Fibroblast of lung (primary cell): ENCODE results near the gene SNAI3. TPM values are rescaled to one million over a fixed set of nuclear protein-coding genes. Genes with fewer than 3 reads are reported as not detected.
A peak's percentile ranks its signal among the peaks of the same experiment; 100 is the strongest.
"Not testable (repeated sequence)": the region's sequence is repeated elsewhere in the genome, so short reads cannot be mapped to it uniquely, and the experiment has no call there.

Experiments
- DNase-seq, 2 donors: peaks; one replicate each; pipeline versions ENCODE4 v3.0.0 to v3.0.0-alpha.2; 2010; ENCODE audit warnings: low read depth in 2 of 2
- H2AFZ ChIP-seq: 2 replicates; pipeline ENCODE4 v1.5.1; 2012; ENCODE audit warnings: low read length, control low read depth, inconsistent platforms
- H3K27ac ChIP-seq: 2 replicates; pipeline ENCODE4 v1.5.1; 2011; ENCODE audit warnings: low read length, control low read depth; ENCODE audit not compliant: insufficient read depth
- H3K27me3 ChIP-seq: 2 replicates; pipeline ENCODE4 v1.5.1; 2011; ENCODE audit warnings: mild to moderate bottlenecking, low read length; ENCODE audit not compliant: control insufficient read depth, insufficient read depth
- H3K36me3 ChIP-seq: 2 replicates; pipeline ENCODE4 v1.5.1; 2011; ENCODE audit warnings: low read length; ENCODE audit not compliant: control insufficient read depth, insufficient read depth
- H3K4me1 ChIP-seq: 2 replicates; pipeline ENCODE4 v1.5.1; 2011; ENCODE audit warnings: low read length; ENCODE audit not compliant: control insufficient read depth, insufficient read depth; ENCODE audit errors: extremely low read depth
- H3K4me2 ChIP-seq: 2 replicates; pipeline ENCODE4 v1.5.1; 2011; ENCODE audit warnings: low read length, control low read depth; ENCODE audit not compliant: insufficient read depth; ENCODE audit errors: extremely low read depth
- H3K4me3 ChIP-seq, 4 experiments: fragments of 200-600 bp in 1 of 4; sonication (generic) in 1 of 4; replicated peaks in 1 of 4; 2 replicates each; pipeline ENCODE4 v1.5.1; 2011 to 2016; ENCODE audit warnings: low read length in 4 of 4, low read depth in 3 of 4, mild to moderate bottlenecking in 3 of 4, control low read depth in 2 of 4, inconsistent platforms in 1 of 4, mixed read lengths in 1 of 4; ENCODE audit not compliant: insufficient read depth in 1 of 4; ENCODE audit errors: control extremely low read depth in 1 of 4
- H3K79me2 ChIP-seq: 2 replicates; pipeline ENCODE4 v1.5.1; 2012; ENCODE audit warnings: mild to moderate bottlenecking, low read length, inconsistent platforms; ENCODE audit not compliant: control insufficient read depth, insufficient read depth
- H3K9ac ChIP-seq: 2 replicates; pipeline ENCODE4 v1.5.1; 2011; ENCODE audit warnings: mild to moderate bottlenecking, low read length, control low read depth; ENCODE audit not compliant: insufficient read depth
- H3K9me3 ChIP-seq: 2 replicates; pipeline ENCODE4 v1.5.1; 2012; ENCODE audit warnings: low read depth, low read length; ENCODE audit not compliant: control insufficient read depth, insufficient read depth
- H4K20me1 ChIP-seq: 2 replicates; pipeline ENCODE4 v1.5.1; 2011; ENCODE audit warnings: low read length; ENCODE audit not compliant: control insufficient read depth, insufficient read depth; ENCODE audit errors: extremely low read depth
- CTCF ChIP-seq, 2 donors: IDR thresholded peaks in 1 of 2; conservative IDR thresholded peaks in 1 of 2; 1 replicate in 1 of 2; 2 replicates in 1 of 2; pipeline ENCODE4 v1.5.1; 2011 to 2012; ENCODE audit warnings: low read length in 2 of 2, control low read depth in 1 of 2, inconsistent platforms in 1 of 2, low read depth in 1 of 2, mild to moderate bottlenecking in 1 of 2
- EZH2 ChIP-seq: IDR thresholded peaks from 2 replicates; pipeline ENCODE4 v1.5.1; 2012; ENCODE audit warnings: low read length, control low read depth, mild to moderate bottlenecking; ENCODE audit errors: missing control alignments
- polyA plus RNA-seq, 2 donors: library from polyadenylated mRNA; depleted of rRNA in 1 of 2; stranded (reverse) in 1 of 2; unstranded in 1 of 2; fragments of >200 nt; gene quantifications; 2 replicates each; pipeline ENCODE4 v1.2.1, GENCODE V29; 2011 to 2012; ENCODE audit warnings: missing spikeins in 1 of 2
- total RNA-seq: library from RNA; depleted of rRNA; stranded (reverse); fragments of >200 nt; gene quantifications from 2 replicates; pipeline ENCODE4 v1.2.1, GENCODE V29; 2014

Gene SNAI3
- total and polyA plus RNA-seq, 2 donors (not counting 1 experiment from before 2014, with no cell fraction given) = 0.17 TPM; not detected in 1

- DNase-seq = no peak
- TF ChIP-seq EZH2 = no peak
- peak in 1 of 2 donors; percentile 47 for TF ChIP-seq CTCF (conservative IDR thresholded peaks at IDR 0.05 in 1 of 2, IDR thresholded peaks at IDR 0.05 in 1 of 2; ENCODE audit: low read depth in 1 of 2, low read length in 2 of 2)
Observed at GRCh38 chr16:88672776-88673175, 13.5 kb downstream of the SNAI3 start.

GRCh38 chr16:88671806-88672205 is 14.5 kb downstream of the SNAI3 start:
- H3K9ac ChIP-seq = no peak overlapping the region
- H3K79me2 ChIP-seq = no peaks in the 10 kb centered on the region
- no peak overlapping the region for H3K27ac ChIP-seq
- H3K36me3 ChIP-seq = peaks cover 2% of the 10 kb centered on the region
- no peaks in the 10 kb centered on the region for H4K20me1 ChIP-seq
- H3K9me3 ChIP-seq = no peaks in the 10 kb centered on the region
- no peak overlapping the region for H2AFZ ChIP-seq
- DNase-seq = no peak
- no peak overlapping the region for H3K4me2 ChIP-seq
- H3K27me3 ChIP-seq = no peaks in the 10 kb centered on the region
- H3K4me3 ChIP-seq = no peak overlapping the region
- no peaks in the 10 kb centered on the region for H3K4me1 ChIP-seq
- no peak for TF ChIP-seq EZH2
- no peak for TF ChIP-seq CTCF (conservative IDR thresholded peaks at IDR 0.05 in 1 of 2, IDR thresholded peaks at IDR 0.05 in 1 of 2; ENCODE audit: low read depth in 1 of 2, low read length in 2 of 2)

More at GRCh38 chr16:88672776-88673175, 13.5 kb downstream of the SNAI3 start:
- H3K4me1 ChIP-seq = no peaks in the 10 kb centered on the region
- H3K36me3 ChIP-seq = peaks cover 2% of the 10 kb centered on the region
- no peaks in the 10 kb centered on the region for H4K20me1 ChIP-seq
- no peaks in the 10 kb centered on the region for H3K9me3 ChIP-seq
- H3K9ac ChIP-seq = no peak overlapping the region
- H2AFZ ChIP-seq = no peak overlapping the region
- no peak overlapping the region for H3K27ac ChIP-seq
- H3K79me2 ChIP-seq = no peaks in the 10 kb centered on the region
- H3K27me3 ChIP-seq = no peaks in the 10 kb centered on the region
- no peak overlapping the region for H3K4me2 ChIP-seq
- H3K4me3 ChIP-seq = no peak overlapping the region

GRCh38 chr16:88669980-88670379 is 16.3 kb downstream of the SNAI3 start:
- H3K4me3 ChIP-seq = no peak overlapping the region
- DNase-seq = no peak
- TF ChIP-seq EZH2 = no peak
- TF ChIP-seq CTCF (conservative IDR thresholded peaks at IDR 0.05 in 1 of 2, IDR thresholded peaks at IDR 0.05 in 1 of 2; ENCODE audit: low read depth in 1 of 2, low read length in 2 of 2) = no peak
- H3K27ac ChIP-seq = no peak overlapping the region
- H3K9me3 ChIP-seq = no peaks in the 10 kb centered on the region
- H4K20me1 ChIP-seq = no peaks in the 10 kb centered on the region
- peaks cover 2% of the 10 kb centered on the region for H3K36me3 ChIP-seq
- H3K4me2 ChIP-seq = no peak overlapping the region
- H3K4me1 ChIP-seq = no peaks in the 10 kb centered on the region
- H3K27me3 ChIP-seq = no peaks in the 10 kb centered on the region
- no peak overlapping the region for H2AFZ ChIP-seq
- no peak overlapping the region for H3K9ac ChIP-seq
- H3K79me2 ChIP-seq = no peaks in the 10 kb centered on the region

- H3K4me1 ChIP-seq = not testable (repeated sequence)
Observed at GRCh38 chr16:88669493-88669892, 16.8 kb downstream of the SNAI3 start.

More at GRCh38 chr16:88669493-88669892, 16.8 kb downstream of the SNAI3 start:
- H3K4me3 ChIP-seq, H3K27me3 ChIP-seq, H3K79me2 ChIP-seq, H3K27ac ChIP-seq, H4K20me1 ChIP-seq, H2AFZ ChIP-seq, H3K9ac ChIP-seq, H3K9me3 ChIP-seq, DNase-seq, H3K4me2 ChIP-seq, H3K36me3 ChIP-seq: not testable (repeated sequence)
